ENCODE results near the gene ASXL1. TPM values are rescaled to one million over a fixed set of nuclear protein-coding genes. Genes with fewer than 3 reads are reported as not detected.

Gene ASXL1
- total RNA-seq, 1 experiment from 2014 or later, result 22.7 TPM

- ChIA-PET POLR2A (no interaction called here), CTCF (no interaction called here)
- Mint-ChIP-seq H3K4me3 (no peak overlapping the region), H3K36me3 (no peaks in the 10 kb centered on the region), H3K9me3 (no peaks in the 10 kb centered on the region), H3K27ac (no peak overlapping the region), H3K27me3 (ENCODE audit: low read depth) (no peaks in the 10 kb centered on the region), H3K4me1 (no peaks in the 10 kb centered on the region)
- no peak for TF ChIP-seq ZNF232 (CRISPR knock-in tag; IDR thresholded peaks at IDR 0.05)
- no peak for ATAC-seq
- no peak for DNase-seq (ENCODE audit: low spot score)
Observed at GRCh38 chr20:32391003-32391402, 32.9 kb downstream of the ASXL1 start.

DNA sequence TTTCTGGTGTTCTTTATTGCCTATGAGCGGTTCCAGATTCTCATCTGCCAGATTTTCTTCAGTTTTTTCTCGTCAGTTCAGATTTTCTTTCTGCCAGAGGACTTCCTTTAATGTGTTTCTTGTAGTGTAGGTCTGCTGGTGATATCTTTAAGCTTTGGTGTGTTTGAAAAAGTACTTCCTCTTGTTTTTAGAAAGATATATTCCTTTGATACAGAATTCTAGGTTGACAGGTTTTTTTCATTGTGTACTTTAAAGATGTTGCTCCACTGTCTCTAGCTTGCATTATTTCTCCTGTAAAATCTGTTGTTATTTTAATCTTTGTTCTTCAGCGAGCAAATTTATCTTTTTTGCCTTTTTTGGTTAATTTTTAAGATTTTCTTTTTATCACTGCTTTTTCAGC lies 36.9 kb downstream of the ASXL1 start:
- no peak for DNase-seq (ENCODE audit: low spot score)
- Mint-ChIP-seq H3K4me1 (no peaks in the 10 kb centered on the region), H3K36me3 (no peaks in the 10 kb centered on the region), H3K9me3 (no peaks in the 10 kb centered on the region), H3K4me3 (no peak overlapping the region), H3K27me3 (ENCODE audit: low read depth) (no peaks in the 10 kb centered on the region), H3K27ac (no peak overlapping the region)
- ATAC-seq, result no peak
- POLR2A ChIA-PET, result no interaction called here
- TF ChIP-seq ESRRA (CRISPR knock-in tag; IDR thresholded peaks at IDR 0.05; ENCODE audit: borderline replicate concordance) (no peak), E2F4 (CRISPR knock-in tag; IDR thresholded peaks at IDR 0.05; ENCODE audit: borderline replicate concordance, low read depth) (no peak), ETV6 (CRISPR knock-in tag; IDR thresholded peaks at IDR 0.05) (no peak), TEAD4 (CRISPR knock-in tag; IDR thresholded peaks at IDR 0.05) (no peak), MAX (CRISPR knock-in tag; IDR thresholded peaks at IDR 0.05) (no peak), ZNF263 (CRISPR knock-in tag; IDR thresholded peaks at IDR 0.05; ENCODE audit: low read depth) (no peak), GABPB1 (CRISPR knock-in tag; IDR thresholded peaks at IDR 0.05) (no peak), TCF7 (CRISPR knock-in tag; IDR thresholded peaks at IDR 0.05; ENCODE audit: low read depth) (no peak), ZNF532 (CRISPR knock-in tag; IDR thresholded peaks at IDR 0.05; ENCODE audit: borderline replicate concordance) (no peak)
- TF ChIP-seq, protein P1, sequence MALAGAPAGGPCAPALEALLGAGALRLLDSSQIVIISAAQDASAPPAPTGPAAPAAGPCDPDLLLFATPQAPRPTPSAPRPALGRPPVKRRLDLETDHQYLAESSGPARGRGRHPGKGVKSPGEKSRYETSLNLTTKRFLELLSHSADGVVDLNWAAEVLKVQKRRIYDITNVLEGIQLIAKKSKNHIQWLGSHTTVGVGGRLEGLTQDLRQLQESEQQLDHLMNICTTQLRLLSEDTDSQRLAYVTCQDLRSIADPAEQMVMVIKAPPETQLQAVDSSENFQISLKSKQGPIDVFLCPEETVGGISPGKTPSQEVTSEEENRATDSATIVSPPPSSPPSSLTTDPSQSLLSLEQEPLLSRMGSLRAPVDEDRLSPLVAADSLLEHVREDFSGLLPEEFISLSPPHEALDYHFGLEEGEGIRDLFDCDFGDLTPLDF (CRISPR knock-in tag; IDR thresholded peaks at IDR 0.05), result no peak
- CTCF ChIA-PET, result interaction anchor here (0.6 kb wide), 1 partner anchor 16 kb away, joined by 3 read pairs; no protein-coding TSS in a partner anchor

GRCh38 chr20:32396646-32397160 lies 38.6 kb downstream of the ASXL1 start:
- CTCF ChIA-PET, result interaction anchor here (0.6 kb wide), 1 partner anchor 377 kb away, joined by 3 read pairs; no protein-coding TSS in a partner anchor
- Mint-ChIP-seq H3K4me3 (no peak overlapping the region), H3K4me1 (no peaks in the 10 kb centered on the region), H3K9me3 (no peaks in the 10 kb centered on the region), H3K27ac (no peak overlapping the region), H3K36me3 (no peaks in the 10 kb centered on the region), H3K27me3 (ENCODE audit: low read depth) (no peaks in the 10 kb centered on the region)
- no peak for TF ChIP-seq JAZF1 (CRISPR knock-in tag; IDR thresholded peaks at IDR 0.05)
- TF ChIP-seq CREB1 (CRISPR knock-in tag; IDR thresholded peaks at IDR 0.05), result no peak
- TF ChIP-seq ESRRA (CRISPR knock-in tag; IDR thresholded peaks at IDR 0.05; ENCODE audit: borderline replicate concordance), result no peak
- TF ChIP-seq, protein P2, sequence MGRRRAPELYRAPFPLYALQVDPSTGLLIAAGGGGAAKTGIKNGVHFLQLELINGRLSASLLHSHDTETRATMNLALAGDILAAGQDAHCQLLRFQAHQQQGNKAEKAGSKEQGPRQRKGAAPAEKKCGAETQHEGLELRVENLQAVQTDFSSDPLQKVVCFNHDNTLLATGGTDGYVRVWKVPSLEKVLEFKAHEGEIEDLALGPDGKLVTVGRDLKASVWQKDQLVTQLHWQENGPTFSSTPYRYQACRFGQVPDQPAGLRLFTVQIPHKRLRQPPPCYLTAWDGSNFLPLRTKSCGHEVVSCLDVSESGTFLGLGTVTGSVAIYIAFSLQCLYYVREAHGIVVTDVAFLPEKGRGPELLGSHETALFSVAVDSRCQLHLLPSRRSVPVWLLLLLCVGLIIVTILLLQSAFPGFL (CRISPR knock-in tag; IDR thresholded peaks at IDR 0.05; ENCODE audit: borderline replicate concordance), result no peak
- no peak for TF ChIP-seq IRF2 (CRISPR knock-in tag; IDR thresholded peaks at IDR 0.05; ENCODE audit: borderline replicate concordance, low read depth)
- DNase-seq (ENCODE audit: low spot score) (no peak), ATAC-seq (no peak)
- POLR2A ChIA-PET, result interaction anchor here (0.6 kb wide), 1 partner anchor 87 kb away, joined by 5 read pairs; no protein-coding TSS in a partner anchor
